Neuronal stem cell (in vitro differentiated cells): Measurements from ENCODE around the gene BPI.

Experiments used
- DNase-seq: peaks from one replicate; pipeline ENCODE4 v3.0.0-alpha.2; 2013; ENCODE audit warnings: low spot score
- H2AFZ ChIP-seq: one replicate; pipeline ENCODE4 v1.6.1; 2013; ENCODE audit warnings: mild to moderate bottlenecking, low read length, inconsistent platforms
- H2AK5ac ChIP-seq: 2 replicates; pipeline ENCODE4 v1.6.1; 2013; ENCODE audit warnings: low read depth, mild to moderate bottlenecking, inconsistent platforms, low read length, moderate library complexity, mixed read lengths
- H2BK120ac ChIP-seq: 2 replicates; pipeline ENCODE4 v1.6.1; 2013; ENCODE audit warnings: low read depth, mild to moderate bottlenecking, inconsistent platforms, low read length, moderate library complexity, mixed read lengths
- H2BK12ac ChIP-seq: one replicate; pipeline ENCODE4 v1.6.1; 2013; ENCODE audit warnings: low read length, inconsistent platforms
- H2BK15ac ChIP-seq: 2 replicates; pipeline ENCODE4 v1.6.1; 2013; ENCODE audit warnings: mild to moderate bottlenecking, low read length, inconsistent platforms, mixed read lengths
- H2BK5ac ChIP-seq: one replicate; pipeline ENCODE4 v1.6.1; 2013; ENCODE audit warnings: inconsistent platforms, mild to moderate bottlenecking, low read length, moderate library complexity
- H3K14ac ChIP-seq: one replicate; pipeline ENCODE4 v1.6.1; 2013; ENCODE audit warnings: low read length, inconsistent platforms
- H3K18ac ChIP-seq: 2 replicates; pipeline ENCODE4 v1.6.1; 2013; ENCODE audit warnings: low read length, inconsistent platforms
- H3K23ac ChIP-seq: 2 replicates; pipeline ENCODE4 v1.6.1; 2013; ENCODE audit warnings: low read depth, mild to moderate bottlenecking, mixed read lengths, low read length, inconsistent platforms; ENCODE audit not compliant: poor library complexity
- H3K27ac ChIP-seq: replicated peaks from 3 replicates; pipeline ENCODE4 v1.5.1; 2013; ENCODE audit warnings: low read length, inconsistent platforms
- H3K27me3 ChIP-seq, 3 experiments: 2 replicates each; pipeline ENCODE4 v1.6.1; 2013; ENCODE audit warnings: low read length in 3 of 3, mild to moderate bottlenecking in 2 of 3, inconsistent platforms in 1 of 3, low read depth in 1 of 3, mixed read lengths in 1 of 3, moderate library complexity in 1 of 3; ENCODE audit not compliant: control insufficient read depth in 3 of 3, insufficient read depth in 3 of 3
- H3K36me3 ChIP-seq, 2 donors: replicated peaks in 1 of 2; 2 replicates each; pipeline ENCODE4 v1.6.1; 2013; ENCODE audit warnings: low read length in 2 of 2; ENCODE audit not compliant: control insufficient read depth in 2 of 2, insufficient read depth in 2 of 2
- H3K4ac ChIP-seq: 2 replicates; pipeline ENCODE4 v1.6.1; 2013; ENCODE audit warnings: inconsistent platforms, mild to moderate bottlenecking, low read length, moderate library complexity
- H3K4me1 ChIP-seq, 2 donors: 1 replicate in 1 of 2; 2 replicates in 1 of 2; pipeline ENCODE4 v1.6.1; 2013; ENCODE audit warnings: low read length in 2 of 2, low read depth in 1 of 2; ENCODE audit not compliant: control insufficient read depth in 2 of 2, insufficient read depth in 1 of 2
- H3K4me2 ChIP-seq: one replicate; pipeline ENCODE4 v1.6.1; 2013; ENCODE audit warnings: mild to moderate bottlenecking, low read length, inconsistent platforms; ENCODE audit not compliant: insufficient read depth, poor library complexity, severe bottlenecking
- H3K4me3 ChIP-seq, 2 donors: 2 replicates each; pipeline ENCODE4 v1.5.1; 2013; ENCODE audit warnings: low read length in 2 of 2, mild to moderate bottlenecking in 2 of 2, inconsistent platforms in 1 of 2, moderate library complexity in 1 of 2
- H3K79me1 ChIP-seq: one replicate; pipeline ENCODE4 v1.6.1; 2013; ENCODE audit warnings: low read depth, mild to moderate bottlenecking, inconsistent platforms, low read length, moderate library complexity
- H3K9ac ChIP-seq: one replicate; pipeline ENCODE4 v1.6.1; 2013; ENCODE audit warnings: mild to moderate bottlenecking, low read depth, low read length, inconsistent platforms; ENCODE audit not compliant: poor library complexity
- H3K9me3 ChIP-seq, 2 donors: replicated peaks in 1 of 2; 2 replicates each; pipeline versions ENCODE3 to v1.6.1; 2013; ENCODE audit warnings: low read length in 2 of 2, mild to moderate bottlenecking in 2 of 2, inconsistent platforms in 1 of 2, low read depth in 1 of 2, mixed read lengths in 1 of 2, moderate library complexity in 1 of 2; ENCODE audit not compliant: control insufficient read depth in 2 of 2, insufficient read depth in 1 of 2
- H4K8ac ChIP-seq: one replicate; pipeline ENCODE4 v1.6.1; 2013; ENCODE audit warnings: low read depth, mild to moderate bottlenecking, inconsistent platforms, low read length, moderate library complexity
- H4K91ac ChIP-seq: one replicate; pipeline ENCODE4 v1.6.1; 2013; ENCODE audit warnings: low read length, low read depth, mild to moderate bottlenecking, inconsistent platforms; ENCODE audit not compliant: poor library complexity
- WGBS, 2 donors: extraction: QIAGEN DNeasy Blood & Tissue Kit; methylation state at CpG; one replicate each; pipeline ENCODE4 v1.1.7; 2013; ENCODE audit warnings: missing lambda C conversion rate in 2 of 2, mixed read lengths in 1 of 2; ENCODE audit not compliant: insufficient read length in 2 of 2, insufficient replicate concordance in 1 of 2; ENCODE audit errors: extremely low coverage in 2 of 2; 5-methylcytosine and 5-hydroxymethylcytosine counted together

Gene BPI

DNA sequence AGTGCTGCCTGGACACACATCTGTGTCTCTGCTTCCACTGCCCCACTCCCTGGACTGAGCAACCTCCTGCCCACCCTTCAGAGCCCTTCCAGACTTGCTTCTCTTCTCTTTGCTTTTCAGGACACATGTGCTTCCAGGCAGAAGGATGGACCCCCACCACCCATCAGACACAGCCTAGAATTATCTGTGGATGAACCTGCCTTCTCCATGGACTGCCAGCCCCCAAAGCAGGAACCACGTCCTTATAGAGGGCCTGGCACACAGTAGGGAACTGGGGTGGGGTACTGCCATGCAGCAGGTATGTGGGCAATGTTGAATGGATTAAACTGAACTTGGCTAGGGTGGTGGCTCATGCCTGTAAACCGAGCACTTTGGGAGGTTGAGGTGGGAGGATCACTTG is 47.0 kb upstream of the BPI start:
- Histone ChIP-seq H3K4me1 (peaks cover 0 to 9% of the 10 kb centered on the region in 2 donors), H4K8ac (no peak overlapping the region), H3K4ac (no peak overlapping the region), H4K91ac (peak overlapping the region; percentile 76), H2BK5ac (no peak overlapping the region), H3K27ac (no peak overlapping the region), H3K4me2 (no peak overlapping the region), H3K36me3 (no peaks in the 10 kb centered on the region), H3K79me1 (no peaks in the 10 kb centered on the region), H3K14ac (no peak overlapping the region), H3K23ac (no peak overlapping the region), H2BK12ac (no peak overlapping the region), H2AFZ (no peak overlapping the region), H2AK5ac (no peak overlapping the region), H3K27me3 (peaks cover 0 to 41% (median 7%) of the 10 kb centered on the region in 3 experiments), H3K9ac (peak overlapping the region; percentile 2), H3K4me3 (no peak overlapping the region), H2BK15ac (no peak overlapping the region), H3K18ac (peak overlapping the region; percentile 54), H2BK120ac (no peak overlapping the region), H3K9me3 (no peaks in the 10 kb centered on the region)
- no CpG with 5 or more reads among the region's 2 CpGs for WGBS, 2 donors
- no peak for DNase-seq

GRCh38 chr20:38258545-38259215 is 45.3 kb upstream of the BPI start:
- no peak overlapping the region for H3K4ac ChIP-seq
- H2BK12ac ChIP-seq = no peak overlapping the region
- no peaks in the 10 kb centered on the region for H3K9me3 ChIP-seq
- H4K91ac ChIP-seq = no peak overlapping the region
- no peaks in the 10 kb centered on the region for H3K79me1 ChIP-seq
- no peak overlapping the region for H3K14ac ChIP-seq
- peaks cover 0 to 4% of the 10 kb centered on the region in 2 donors for H3K4me1 ChIP-seq
- H4K8ac ChIP-seq = no peak overlapping the region
- DNase-seq = no peak
- no peak overlapping the region for H3K9ac ChIP-seq
- H2AFZ ChIP-seq = no peak overlapping the region
- H2BK15ac ChIP-seq = no peak overlapping the region
- no peak overlapping the region for H2BK5ac ChIP-seq
- no peak overlapping the region for H3K4me2 ChIP-seq
- no peak overlapping the region for H3K18ac ChIP-seq
- H3K27ac ChIP-seq = no peak overlapping the region
- peaks cover 0 to 50% (median 7%) of the 10 kb centered on the region in 3 experiments for H3K27me3 ChIP-seq
- H3K23ac ChIP-seq = no peak overlapping the region
- H2BK120ac ChIP-seq = no peak overlapping the region
- no peak overlapping the region for H2AK5ac ChIP-seq
- H3K36me3 ChIP-seq = no peaks in the 10 kb centered on the region
- WGBS, 2 donors = no CpG with 5 or more reads among the region's 7 CpGs
- H3K4me3 ChIP-seq = no peak overlapping the region

- Histone ChIP-seq H3K79me1 (no peaks in the 10 kb centered on the region), H4K91ac (no peak overlapping the region), H3K18ac (peak overlapping the region; percentile 69), H3K4me1 (peaks cover 0 to 4% of the 10 kb centered on the region in 2 donors), H3K4me3 (peak overlapping the region in 1 of 2 donors; percentile 72), H3K23ac (no peak overlapping the region), H3K14ac (no peak overlapping the region), H2AFZ (peak overlapping the region; percentile 76), H4K8ac (no peak overlapping the region), H2AK5ac (peak overlapping the region; percentile 15), H3K4ac (no peak overlapping the region), H2BK12ac (peak overlapping the region; percentile 80), H3K27me3 (peaks cover 0 to 50% (median 7%) of the 10 kb centered on the region in 3 experiments), H3K27ac (no peak overlapping the region), H3K9ac (peak overlapping the region; percentile 1), H3K4me2 (peak overlapping the region; percentile 65), H2BK120ac (no peak overlapping the region), H2BK5ac (no peak overlapping the region), H3K9me3 (no peaks in the 10 kb centered on the region), H2BK15ac (no peak overlapping the region), H3K36me3 (no peaks in the 10 kb centered on the region)
- DNase-seq = no peak
- no CpG with 5 or more reads among the region's 5 CpGs for WGBS, 2 donors
Measured at GRCh38 chr20:38260025-38260377, 44.0 kb upstream of the BPI start.

DNA sequence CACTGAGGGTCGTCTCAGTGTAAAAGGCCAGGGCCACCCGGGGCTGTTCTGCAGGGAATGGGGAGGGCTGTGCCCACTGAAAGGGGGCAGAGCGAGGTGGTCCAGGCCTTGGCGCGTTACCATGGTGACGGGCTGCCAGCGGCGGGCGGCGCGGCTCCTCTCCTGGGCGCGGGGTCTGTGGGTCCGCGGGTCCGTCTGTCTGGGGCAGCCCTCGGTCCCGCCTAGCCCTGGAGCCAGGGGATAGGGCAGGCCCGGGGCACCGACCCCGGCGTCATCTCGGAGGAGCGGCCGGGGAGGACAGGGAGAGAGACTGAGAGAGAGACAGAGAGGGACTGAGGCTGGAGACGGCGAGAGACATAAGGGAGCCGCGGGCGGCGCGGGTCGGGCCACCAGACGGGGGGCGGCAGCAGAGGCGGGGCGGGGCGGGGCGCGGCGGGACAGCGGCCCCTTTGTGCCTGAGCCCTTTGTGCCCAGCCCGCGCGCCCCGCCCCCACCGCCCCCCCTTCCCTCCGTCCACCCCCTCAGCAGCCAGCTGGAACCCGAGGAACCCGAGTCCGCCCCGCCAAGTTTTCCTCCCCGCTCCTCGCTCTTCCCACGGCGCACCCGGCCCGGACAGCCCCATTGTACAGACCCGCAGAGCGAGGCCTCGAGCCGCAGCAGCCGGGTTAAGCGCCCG is 43.4 kb upstream of the BPI start, which contains the start of gene KIAA1755:
KIAA1755 (minus strand) TSS at position 358 of the 676 bp plus-strand sequence; CDS start at position 123, 235 bp downstream.
- Histone ChIP-seq H3K4me1 (peaks cover 0 to 4% of the 10 kb centered on the region in 2 donors), H2BK15ac (no peak within 1 kb of the TSS), H3K4me2 (peak within 1 kb of the TSS; percentile 65), H3K27me3 (peaks cover 0 to 48% (median 7%) of the 10 kb centered on the region in 3 experiments), H3K36me3 (no peaks in the 10 kb centered on the region), H4K8ac (no peak within 1 kb of the TSS), H4K91ac (no peak within 1 kb of the TSS), H3K18ac (peak within 1 kb of the TSS; percentile 69), H2AFZ (peak within 1 kb of the TSS; percentile 76), H2BK5ac (no peak within 1 kb of the TSS), H3K9ac (peak within 1 kb of the TSS; percentile 1), H3K9me3 (no peaks in the 10 kb centered on the region), H3K23ac (no peak within 1 kb of the TSS), H3K27ac (no peak within 1 kb of the TSS), H3K14ac (no peak within 1 kb of the TSS), H3K4ac (no peak within 1 kb of the TSS), H2BK12ac (peak within 1 kb of the TSS; percentile 80), H3K4me3 (peak within 1 kb of the TSS in 1 of 2 donors; percentile 72), H3K79me1 (no peaks in the 10 kb centered on the region), H2BK120ac (no peak within 1 kb of the TSS), H2AK5ac (peak within 1 kb of the TSS; percentile 15)
- WGBS, 2 donors = no CpG with 5 or more reads among the region's 65 CpGs
- peak; percentile 32 for DNase-seq
